Measurements from ENCODE around the gene ARRB2.

- TF ChIP-seq YY1 (IDR thresholded peaks at IDR 0.05; ENCODE audit: low read depth) (no peak), FOXM1 (IDR thresholded peaks at IDR 0.05; ENCODE audit: borderline replicate concordance, low read depth) (no peak), ZBTB7A (IDR thresholded peaks at IDR 0.05; ENCODE audit: low read depth) (no peak), TCF12 (IDR thresholded peaks at IDR 0.05; ENCODE audit: low read depth) (no peak), TAF1 (IDR thresholded peaks at IDR 0.05; ENCODE audit: low read depth) (no peak), NFIC (IDR thresholded peaks at IDR 0.05) (no peak)
- TF ChIP-seq, protein P1, sequence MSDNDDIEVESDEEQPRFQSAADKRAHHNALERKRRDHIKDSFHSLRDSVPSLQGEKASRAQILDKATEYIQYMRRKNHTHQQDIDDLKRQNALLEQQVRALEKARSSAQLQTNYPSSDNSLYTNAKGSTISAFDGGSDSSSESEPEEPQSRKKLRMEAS (IDR thresholded peaks at IDR 0.05): no peak
Observed at GRCh38 chr17:4663711-4664110, 46.7 kb upstream of the ARRB2 start.
